Fibroblast of upper back skin (primary cell): ENCODE data around the gene DLGAP1.
A peak's percentile ranks its signal among the peaks of the same experiment; 100 is the strongest.

Experiments used
- DNase-seq: peaks from one replicate; pipeline ENCODE4 v3.0.0-alpha.2; 2013

DLGAP1 gene

DNA sequence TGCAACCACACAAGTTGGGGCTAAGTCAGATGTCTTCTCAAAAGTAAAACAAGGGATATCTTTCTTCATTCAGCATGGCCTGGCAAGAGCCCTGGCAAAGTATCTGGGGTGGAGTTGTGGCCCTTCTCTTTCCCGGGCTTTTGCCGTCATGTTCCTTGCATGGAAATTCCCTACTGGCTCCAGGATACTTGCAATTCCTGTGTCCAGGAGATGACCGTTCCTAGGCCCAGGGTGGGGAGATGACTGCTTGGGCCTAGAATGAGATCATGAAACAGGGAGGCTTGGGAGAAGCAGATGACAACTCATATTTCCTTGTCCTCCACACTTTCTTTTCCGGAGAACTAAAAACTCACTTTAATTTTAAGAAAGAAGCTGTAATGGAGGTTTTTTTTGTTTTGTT is 944.2 kb downstream of the DLGAP1 start:
- no peak for DNase-seq

DNA sequence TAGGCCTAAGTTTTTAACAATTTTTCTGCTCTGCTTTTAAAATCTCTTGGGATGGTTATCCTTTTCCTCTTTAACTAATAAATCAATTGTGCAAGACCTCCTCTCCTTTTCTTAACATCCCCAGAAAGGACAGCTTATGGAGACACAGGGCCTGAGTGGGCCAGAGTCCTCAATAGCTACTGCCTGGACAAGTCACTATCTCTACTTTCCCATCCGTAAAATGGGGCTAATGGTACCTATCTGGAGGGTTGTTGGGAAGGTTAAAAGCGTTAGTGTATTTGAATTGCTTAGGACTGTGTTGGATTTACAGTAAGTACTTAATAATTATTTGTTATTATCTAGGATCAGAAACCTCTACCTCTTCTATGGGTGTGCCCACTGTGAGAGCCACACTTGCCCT is 945.1 kb downstream of the DLGAP1 start:
- no peak for DNase-seq

DNA sequence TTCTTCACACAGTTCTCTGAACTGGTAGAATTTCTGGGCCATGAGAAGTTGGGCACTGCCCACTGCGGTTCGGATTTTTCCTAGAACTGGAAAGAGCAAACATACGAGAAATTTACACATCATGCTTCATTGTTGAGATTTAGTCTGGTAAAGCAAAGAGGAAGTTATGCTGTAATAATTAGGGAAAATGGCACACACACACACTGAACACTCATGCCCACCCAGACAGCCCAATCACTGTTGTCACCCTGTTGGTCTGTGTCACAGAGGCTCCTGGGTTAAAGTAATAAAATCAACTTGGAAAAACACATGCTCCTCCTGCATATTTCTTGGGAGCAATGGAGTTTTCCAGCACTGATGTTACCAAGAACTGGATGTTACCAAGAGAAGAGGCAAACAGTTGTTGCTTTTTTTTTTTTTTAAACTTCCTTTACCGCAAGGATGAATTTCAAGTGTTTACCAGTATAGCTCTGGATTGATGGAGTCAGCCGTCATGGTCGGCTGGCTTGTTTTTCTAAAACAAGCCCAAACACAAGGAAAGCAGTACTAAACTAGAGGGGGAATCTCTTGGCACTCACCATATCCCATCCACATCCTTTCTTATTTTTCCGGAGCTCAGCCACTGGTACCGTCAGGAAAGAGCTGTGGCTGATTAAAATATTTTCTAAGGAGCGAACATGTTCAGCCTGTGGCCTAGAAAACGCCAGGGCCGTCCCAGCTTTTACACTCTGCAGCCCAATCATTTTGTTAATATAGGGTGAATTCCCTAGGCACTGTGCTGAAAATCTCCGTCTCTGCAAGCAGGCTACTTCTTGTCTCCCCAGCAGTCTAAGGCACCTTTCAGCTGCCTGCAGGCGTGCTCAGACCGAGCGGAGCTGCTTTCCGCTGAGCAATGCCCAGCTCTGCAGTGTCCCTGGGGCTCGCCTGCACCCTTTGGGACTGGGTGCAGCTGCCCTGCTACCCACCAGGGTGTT is 946.2 kb downstream of the DLGAP1 start:
- DNase-seq = no peak

DNA sequence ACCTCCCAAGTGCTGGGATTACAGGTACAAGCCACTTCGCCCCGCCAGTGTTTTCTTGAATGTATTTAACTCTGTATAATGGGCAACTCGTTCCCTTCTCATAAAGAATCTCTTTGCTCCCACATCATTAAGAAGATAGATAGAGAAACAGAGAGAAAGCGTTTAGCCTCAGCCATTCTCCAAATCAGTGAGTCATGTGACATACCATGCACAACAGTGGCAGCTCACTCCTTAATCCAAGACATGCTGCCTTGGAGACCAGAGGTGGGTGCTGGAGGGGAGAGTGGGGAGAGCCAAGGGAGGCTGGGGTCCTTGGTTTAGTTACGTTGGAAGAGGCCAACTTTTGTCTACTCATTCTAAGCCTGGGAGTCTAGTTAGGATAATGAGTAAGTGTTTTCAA is 950.5 kb downstream of the DLGAP1 start:
- DNase-seq = no peak

DNA sequence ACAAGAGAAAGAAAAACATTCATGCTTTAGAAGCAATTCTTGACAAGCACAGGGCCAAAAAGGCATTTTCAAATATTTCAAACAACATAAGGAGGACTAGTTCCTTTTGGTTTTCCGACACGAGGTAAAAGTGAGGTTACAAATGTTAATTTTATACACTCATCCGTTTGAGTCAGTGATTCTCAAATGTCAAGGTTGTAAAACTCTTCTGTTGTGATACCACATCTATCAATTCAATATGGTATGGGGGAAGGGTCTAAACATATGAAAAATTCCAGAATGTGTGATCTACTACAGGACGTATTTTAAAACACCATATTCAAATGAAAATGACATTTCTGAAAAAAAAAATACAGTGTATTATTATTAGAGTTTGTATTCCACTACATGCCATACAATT is 952.5 kb downstream of the DLGAP1 start:
- no peak for DNase-seq

DNA sequence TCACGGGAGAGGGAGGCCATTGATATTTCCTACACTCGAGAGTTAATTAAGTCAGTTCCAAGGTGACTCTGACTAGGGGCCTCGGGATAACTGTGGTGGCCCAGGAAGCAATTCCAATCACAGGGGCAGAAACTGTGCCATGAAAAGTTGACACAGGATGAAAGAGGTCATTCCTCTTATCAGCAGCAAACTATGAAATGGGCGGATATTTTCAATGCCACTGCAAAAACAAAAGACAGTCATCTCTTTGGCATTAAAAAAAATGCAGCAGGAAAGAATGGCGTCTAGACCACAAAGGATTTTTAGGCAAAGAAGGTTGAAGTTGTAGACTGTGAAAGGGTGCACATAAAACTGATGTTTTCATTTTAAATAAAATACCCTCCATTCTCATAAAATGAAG is 955.1 kb downstream of the DLGAP1 start:
- DNase-seq = peak; percentile 36

DNA sequence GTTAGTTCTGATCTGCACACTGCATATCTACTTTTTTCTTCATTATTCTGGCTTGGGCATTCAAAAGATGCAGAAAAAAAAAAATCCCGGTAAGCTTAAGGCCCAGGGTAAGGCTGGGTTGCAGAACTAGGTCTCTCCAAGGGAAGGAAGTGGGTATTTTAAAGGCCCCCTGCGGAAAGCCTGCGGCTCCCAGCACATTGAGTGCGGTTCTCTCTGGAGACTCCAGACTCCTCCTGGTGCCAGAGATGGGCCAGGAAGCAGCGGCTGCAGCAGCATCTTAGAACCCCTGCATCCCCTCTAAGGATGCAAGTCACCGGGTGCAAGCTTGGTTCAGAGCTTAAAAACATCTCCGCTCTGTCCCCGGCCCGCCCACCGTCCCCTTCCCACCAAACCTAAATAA is 955.6 kb downstream of the DLGAP1 start:
- no peak for DNase-seq

DNA sequence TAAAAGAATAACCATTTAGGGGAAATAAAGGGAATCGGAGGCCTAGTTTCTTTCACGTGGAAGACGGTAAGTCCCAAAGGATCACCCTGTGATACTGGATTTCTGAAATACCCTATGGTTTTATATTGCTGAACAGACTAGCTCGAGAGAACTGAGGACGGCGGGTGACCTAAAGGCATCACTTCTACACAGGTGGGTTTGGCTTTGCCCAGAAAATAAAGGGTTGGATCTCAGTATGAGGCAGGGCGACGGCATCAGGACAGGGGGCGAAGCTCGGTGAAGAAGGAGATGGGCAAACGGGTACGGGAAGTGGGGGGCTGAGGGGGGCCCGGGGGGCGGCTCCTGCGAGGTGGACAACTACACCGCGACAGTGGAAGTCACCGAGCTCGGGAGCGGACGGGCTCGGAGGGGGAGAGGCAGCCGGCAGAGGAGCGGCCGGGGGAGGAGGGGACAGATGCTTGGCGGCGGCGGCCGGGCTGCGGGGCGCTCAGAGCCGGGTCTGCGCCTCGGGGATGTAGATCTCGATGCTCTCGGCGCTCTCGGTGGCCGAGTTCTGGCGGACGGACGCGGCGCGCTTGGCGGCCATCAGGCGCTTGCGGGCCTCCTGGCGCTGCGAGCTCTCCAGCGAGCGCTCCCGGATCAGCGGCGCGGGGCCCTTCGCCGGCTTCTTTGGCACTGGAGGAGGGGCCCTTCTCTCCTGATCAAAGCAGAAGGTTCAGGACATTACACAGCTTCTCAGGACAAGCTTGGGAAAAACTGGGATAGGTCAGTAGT is 956.2 kb downstream of the DLGAP1 start:
- DNase-seq = peak; percentile 28

DNA sequence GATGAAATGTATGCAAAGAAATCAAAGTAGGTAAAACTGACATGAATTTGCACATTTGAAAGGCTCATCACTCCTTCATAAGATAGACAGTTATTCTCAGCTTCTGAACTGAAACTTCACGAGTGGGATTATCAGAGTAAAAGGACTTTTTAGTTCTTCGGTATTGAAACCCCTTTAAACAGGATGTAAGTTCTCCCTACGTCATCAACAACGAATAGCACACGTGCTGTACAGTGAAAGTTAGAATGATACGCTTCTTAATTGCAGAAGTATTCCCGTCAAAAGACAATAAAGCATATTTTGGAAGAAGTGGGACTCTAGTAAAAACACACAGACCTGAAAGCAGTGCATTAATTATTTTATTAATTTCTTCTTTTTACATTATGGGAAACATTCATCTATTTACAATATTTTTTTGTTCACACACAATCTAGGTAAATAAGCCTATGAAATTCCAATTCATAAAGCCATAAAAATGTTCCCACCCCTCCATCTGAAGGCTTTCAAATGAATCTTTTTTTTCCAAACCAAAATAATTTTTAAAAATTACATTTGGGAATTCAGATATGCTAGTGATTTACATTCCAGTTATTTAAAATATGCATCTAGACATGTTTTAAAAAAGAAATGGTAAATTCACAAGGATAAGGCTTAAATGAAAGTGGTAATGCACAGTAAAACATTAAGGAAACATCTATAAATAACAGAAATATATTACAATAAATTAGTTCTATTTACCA is 959.2 kb downstream of the DLGAP1 start:
- DNase-seq = peak; percentile 21

DNA sequence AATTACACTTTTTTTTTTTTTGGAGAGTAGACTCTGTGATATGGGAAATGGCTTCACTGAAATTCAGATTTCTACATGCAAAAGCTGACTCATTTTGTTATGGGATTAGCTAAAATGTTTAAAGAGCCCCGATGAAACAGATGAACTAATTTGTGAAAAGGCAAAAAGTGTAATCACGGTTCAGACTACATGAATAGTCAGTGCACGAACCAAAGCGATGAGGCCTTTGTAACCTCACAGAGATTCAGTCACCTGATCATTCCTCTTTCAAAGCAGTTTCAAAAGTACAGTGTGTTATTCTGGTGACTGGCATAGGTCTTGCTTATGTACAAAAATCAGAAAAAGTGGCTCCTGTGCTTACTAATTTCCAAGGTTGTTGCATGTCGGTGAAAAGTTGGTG is 960.5 kb downstream of the DLGAP1 start:
- no peak for DNase-seq

DNA sequence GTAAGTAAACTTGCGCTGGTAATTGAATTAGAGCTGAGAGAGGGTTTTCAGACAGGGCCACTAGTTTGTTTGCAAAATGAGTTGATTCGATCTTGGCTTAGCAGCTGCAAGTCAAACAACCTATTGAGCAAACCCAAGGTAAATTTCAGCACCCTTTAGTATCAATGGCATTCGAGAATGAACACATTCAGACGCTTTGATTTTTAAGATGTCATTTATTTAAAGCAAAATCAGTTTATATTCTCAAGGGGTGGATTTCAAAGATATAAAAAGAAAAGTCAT is 960.9 kb downstream of the DLGAP1 start:
- no peak for DNase-seq

DNA sequence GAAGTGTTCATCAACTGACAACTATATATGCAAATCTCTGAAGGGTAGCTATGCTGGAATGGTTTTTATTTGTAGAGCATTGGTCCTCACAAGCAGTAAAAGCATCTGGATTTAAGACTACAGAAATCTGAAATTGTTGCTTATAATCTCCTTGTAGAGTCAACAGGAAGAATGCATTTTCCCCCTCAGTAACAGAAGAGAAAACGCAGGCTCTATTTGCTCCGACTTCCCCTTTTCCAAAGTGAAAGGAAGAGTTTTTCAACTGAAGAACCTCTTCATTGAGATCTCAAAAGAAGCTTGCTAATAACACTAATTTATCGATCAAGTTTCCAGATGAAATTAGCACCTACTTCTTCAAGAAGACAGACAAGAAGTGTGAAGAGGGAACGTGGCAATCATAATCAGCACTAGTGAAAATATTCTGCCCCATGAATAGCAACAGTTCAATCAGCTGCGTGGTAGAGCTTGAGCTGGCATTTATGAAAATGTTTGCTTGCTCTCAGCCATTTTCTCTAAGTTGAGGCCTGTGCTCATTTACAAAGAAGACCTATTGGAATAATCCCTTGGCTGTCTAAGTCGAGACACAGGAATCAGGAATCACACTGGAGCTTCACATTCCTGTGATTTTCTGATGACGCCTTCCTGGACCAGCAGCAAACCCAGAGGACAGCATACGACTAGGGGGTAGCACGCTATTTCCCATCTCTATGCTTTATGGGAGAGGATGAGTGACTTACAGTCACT is 961.4 kb downstream of the DLGAP1 start:
- no peak for DNase-seq

DNA sequence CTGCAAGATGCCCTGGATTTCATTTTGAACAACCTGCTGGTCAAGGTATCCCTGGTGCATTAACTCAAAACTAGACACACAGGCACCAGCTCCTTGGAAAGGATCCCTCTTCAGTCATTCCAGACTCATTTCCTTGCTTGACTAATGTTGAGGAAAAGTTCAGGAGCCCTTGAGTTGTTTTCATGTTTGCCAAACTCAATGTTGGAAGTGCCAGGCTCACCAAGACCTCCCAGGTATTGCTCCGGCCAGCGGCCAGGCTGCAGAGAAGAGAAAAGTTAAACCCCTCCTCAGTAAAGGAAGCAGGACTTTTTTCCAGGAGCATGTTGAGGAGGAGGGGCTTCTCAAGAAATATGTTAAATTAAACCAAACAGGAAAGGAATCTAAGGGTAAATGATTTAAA is 962.4 kb downstream of the DLGAP1 start:
- no peak for DNase-seq

DNA sequence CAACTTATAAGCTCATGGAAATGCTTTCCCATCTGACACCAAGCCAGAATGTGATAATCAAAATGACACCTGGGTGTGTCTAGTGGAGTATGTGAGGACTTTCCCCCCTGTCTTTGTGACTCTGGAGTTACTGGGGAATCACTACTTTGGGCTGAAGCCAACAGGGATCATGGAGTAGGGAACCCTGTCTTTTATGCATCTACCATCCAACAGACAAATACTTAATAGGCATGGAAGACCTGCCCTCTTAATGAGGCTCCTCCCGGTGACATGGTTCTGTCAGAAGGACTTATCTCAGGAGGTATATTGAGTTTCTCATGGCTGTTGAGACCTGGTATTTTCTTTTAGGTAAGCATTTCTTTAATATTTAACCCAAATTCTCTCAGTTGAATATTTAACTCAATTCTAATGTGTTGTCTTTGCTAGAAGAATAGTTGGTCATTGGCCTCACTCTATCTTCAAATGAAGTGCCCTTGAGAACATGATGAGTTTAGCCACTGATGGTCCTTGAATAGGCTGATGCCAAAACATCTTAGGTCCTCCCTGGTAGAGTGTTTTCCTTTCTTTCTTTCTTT is 963.0 kb downstream of the DLGAP1 start:
- DNase-seq = no peak

DNA sequence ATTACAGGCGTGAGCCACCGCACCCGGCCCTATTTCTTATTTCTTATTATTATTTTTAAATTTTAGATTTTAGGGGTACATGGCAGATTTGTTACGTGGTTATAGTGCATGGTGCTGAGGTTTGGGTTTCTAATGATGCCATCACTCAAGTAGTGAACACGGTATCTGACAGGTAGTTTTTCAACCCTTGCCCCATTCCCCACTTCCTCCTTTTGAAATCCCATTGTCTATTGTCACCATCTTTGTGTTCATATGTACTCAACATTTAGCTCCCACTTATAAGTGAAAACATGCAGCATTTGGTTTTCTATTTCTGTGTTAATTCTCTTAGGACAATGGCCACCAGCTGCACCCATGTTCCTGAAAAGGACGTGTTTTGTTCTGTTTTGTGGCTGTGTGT is 965.6 kb downstream of the DLGAP1 start:
- no peak for DNase-seq

DNA sequence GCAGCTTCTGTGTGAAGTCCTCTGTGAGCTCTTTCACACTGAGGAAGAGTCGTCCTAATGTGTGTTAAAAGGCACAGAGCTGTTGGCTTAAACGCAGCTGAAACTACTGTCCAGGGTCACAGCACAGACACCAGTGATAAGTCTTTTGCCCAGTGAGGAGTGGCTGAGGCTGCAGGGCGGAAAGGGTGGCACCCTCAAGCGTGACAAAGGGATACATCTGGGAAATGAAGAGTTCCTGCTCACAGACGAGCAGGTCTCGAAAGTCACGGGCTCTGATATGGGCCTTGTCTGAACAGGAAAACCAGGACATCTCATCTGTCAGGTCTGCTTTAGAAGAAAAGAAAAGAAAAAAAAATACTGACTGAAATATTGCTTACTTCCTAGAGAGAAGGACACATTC is 968.6 kb downstream of the DLGAP1 start:
- no peak for DNase-seq

DNA sequence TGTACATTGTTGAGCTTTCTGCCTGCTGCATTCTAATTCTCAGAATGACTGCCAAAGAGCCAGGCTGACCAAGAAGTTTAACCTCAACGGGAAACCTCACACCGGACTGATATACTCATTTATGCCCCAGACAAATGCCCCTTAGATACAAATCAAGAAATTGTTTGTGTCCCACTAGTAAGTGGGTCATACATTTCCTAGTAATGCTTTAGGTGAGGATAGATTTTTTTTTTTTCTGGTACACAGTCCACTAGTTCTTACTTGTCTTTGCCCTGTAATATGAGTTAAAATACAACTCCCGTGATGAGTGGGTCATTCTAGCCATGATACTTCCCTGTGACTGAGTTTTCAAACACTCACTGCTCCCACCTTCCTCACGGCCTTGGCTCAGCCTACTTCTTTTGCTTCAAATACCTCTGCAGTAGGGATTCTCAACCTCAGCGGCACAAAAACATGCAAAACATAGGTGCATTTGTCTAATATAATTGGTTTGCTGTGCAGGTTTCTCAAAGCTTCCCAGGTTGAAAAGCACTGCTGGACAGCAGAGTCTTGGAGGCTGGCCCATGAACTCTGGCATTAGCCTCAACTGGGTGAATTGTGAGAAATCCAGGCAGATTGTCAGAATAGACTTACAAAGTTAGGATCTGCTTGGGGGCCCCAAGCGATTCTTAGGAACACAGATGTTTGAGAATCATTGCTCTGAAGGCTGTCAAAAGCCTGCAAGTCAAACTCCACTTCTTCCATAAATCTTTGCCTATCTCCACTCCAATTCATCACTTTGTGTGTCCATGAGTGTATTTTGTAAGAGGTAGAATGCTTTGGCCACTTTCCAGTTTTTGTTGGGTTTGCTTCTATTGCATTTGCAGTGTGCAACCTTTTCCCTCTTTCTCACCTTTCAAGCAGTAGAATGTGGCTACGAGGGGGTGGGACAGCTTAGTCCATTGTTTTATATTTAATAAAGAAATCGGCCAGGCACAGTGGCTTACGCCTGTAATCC is 969.7 kb downstream of the DLGAP1 start:
- no peak for DNase-seq

DNA sequence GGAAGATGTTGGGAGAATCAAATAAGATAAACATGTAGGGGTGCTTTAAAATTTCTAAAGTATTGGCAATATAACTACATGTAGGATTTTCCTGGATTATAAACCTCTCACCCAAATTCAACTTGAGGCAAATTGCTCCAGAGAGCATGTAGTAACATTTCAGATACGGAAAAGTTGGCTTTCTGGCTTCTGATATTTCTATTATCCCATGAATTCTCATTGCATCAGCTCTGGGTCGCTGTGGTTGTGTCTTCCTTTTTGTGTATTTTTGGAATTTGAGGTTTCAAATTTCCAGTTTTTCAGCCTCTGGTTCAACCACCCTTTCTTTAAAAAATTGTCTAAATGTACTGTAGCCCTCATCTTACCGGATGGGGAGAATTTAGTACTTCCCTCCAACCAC is 972.8 kb downstream of the DLGAP1 start:
- DNase-seq = no peak

DNA sequence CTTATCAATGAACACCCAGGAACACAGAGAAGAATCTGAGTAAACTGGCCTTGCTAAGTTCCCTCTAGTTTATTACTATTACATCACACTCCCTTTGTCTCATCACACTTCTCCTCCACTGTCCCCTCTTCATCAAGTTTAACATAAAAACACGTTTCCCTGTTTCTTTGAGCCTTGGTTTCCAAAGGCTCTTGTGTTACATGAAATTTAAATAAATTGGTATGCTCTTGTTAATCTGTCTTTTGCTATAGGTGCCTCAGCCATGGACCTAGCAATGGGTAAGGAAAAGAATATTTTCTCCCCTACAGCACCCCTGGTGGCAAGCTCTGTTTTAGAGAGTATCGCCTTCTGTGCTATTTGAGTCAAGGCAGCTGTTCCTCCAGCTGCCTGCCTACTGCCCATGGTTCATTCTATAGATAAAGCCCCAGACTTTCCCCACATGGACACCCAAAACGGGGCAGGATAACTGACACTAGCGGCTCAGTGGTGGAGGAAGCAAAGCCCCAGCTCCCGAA is 973.4 kb downstream of the DLGAP1 start:
- DNase-seq = no peak

DNA sequence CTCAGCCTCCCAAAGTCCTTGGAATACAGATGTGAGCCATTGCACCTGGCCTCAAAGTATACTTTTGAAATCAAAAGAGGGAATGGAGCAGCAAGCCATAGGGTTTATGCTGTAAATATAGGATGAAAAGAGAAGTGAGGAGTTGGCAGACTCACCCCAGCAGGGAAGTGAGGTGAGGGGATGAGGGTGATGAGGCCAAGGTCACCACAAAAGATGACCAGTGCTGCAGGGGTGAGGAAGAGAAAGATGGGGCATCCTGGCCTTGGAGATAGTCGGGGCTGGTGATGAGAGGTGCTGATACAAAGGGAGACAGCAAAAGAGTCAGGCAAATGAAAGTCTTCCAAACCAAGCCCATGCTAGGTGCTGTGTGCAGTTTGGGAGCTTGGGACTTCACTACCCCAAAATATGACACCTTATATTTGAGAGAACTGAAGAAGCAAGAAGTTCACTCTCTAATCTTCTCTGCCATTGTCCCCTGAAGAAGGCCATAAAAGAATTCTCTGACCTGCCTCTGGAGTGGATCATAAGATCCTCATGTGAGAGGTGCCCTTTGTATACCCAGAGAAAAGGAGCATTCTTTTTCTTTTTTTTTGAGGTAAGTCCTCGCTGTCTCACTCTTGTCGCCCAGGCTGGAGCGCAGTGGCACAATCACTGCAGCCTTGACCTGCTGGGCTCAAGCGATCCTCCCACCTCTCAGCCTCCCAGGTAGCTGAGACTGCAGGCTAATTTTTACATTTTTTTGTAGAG is 974.1 kb downstream of the DLGAP1 start:
- no peak for DNase-seq
